B cell (primary cell): Measurements from ENCODE around the gene ZNF784. TPM values are rescaled to one million over a fixed set of nuclear protein-coding genes. Genes with fewer than 3 reads are reported as not detected.
A peak's percentile ranks its signal among the peaks of the same experiment; 100 is the strongest.

Source experiments
- ATAC-seq: fragments of 200-7000 bp; cut with Tn5 transposase; one replicate; pipeline ENCODE4 v1.10.0; 2021; ENCODE audit warnings: low read depth, mild to moderate bottlenecking, moderate number of reproducible peaks, moderate library complexity
- CTCF ChIA-PET: fragments of 350-600 bp; sonication (Branson Sonifier 250); formaldehyde crosslinking; loops from one replicate; lab custom pipeline; 2021; ENCODE audit warnings: antibody characterized with exemption, inconsistent platforms; lab: Charles Lee
- POLR2A ChIA-PET: fragments of 350-600 bp; sonication (Branson Sonifier 250); formaldehyde crosslinking; loops from one replicate; lab custom pipeline; 2021; ENCODE audit warnings: antibody characterized with exemption; lab: Charles Lee
- DNase-seq: peaks from one replicate; pipeline ENCODE4 v3.0.0; 2013
- H2AFZ ChIP-seq: 2 replicates; pipeline ENCODE4 v1.6.1; 2012; ENCODE audit warnings: mild to moderate bottlenecking, low read depth, low read length; ENCODE audit not compliant: insufficient read depth, poor library complexity, severe bottlenecking
- H3K27ac ChIP-seq, 2 donors: 1 replicate in 1 of 2; 2 replicates in 1 of 2; pipeline ENCODE4 v1.5.1; 2012 to 2013; ENCODE audit warnings: low read length in 2 of 2, mild to moderate bottlenecking in 2 of 2, moderate library complexity in 1 of 2
- H3K27me3 ChIP-seq, 4 experiments: fragments of 200-600 bp in 1 of 4; sonication (generic) in 1 of 4; replicated peaks in 1 of 4; 1 replicate in 2 of 4; 2 replicates in 2 of 4; pipeline versions ENCODE4 v1.6.1 to v1.7.0; 2013 to 2016; ENCODE audit warnings: low read length in 3 of 4, mild to moderate bottlenecking in 2 of 4, mixed read lengths in 1 of 4, moderate library complexity in 1 of 4; ENCODE audit not compliant: insufficient read depth in 4 of 4, control insufficient read depth in 3 of 4; ENCODE audit errors: control extremely low read depth in 1 of 4
- H3K36me3 ChIP-seq, 2 experiments: replicated peaks in 1 of 2; 1 replicate in 1 of 2; 2 replicates in 1 of 2; pipeline versions ENCODE4 v1.6.1 to v1.7.1; 2013; ENCODE audit warnings: low read length in 1 of 2; ENCODE audit not compliant: insufficient read depth in 2 of 2, control insufficient read depth in 1 of 2; ENCODE audit errors: control extremely low read depth in 1 of 2, extremely low read depth in 1 of 2
- H3K4me1 ChIP-seq, 2 donors: fragments of 200-600 bp in 1 of 2; sonication (generic) in 1 of 2; 1 replicate in 1 of 2; 2 replicates in 1 of 2; pipeline versions ENCODE4 v1.5.1 to v1.6.1; 2013 to 2017; ENCODE audit warnings: low read length in 2 of 2; ENCODE audit not compliant: control insufficient read depth in 2 of 2, insufficient read depth in 2 of 2
- H3K4me2 ChIP-seq: replicated peaks from 2 replicates; pipeline ENCODE3; 2012; ENCODE audit warnings: mild to moderate bottlenecking, low read depth, low read length; ENCODE audit not compliant: poor library complexity, severe bottlenecking
- H3K4me3 ChIP-seq, 5 experiments: fragments of 200-600 bp in 1 of 5; sonication (generic) in 1 of 5; 1 replicate in 3 of 5; 2 replicates in 2 of 5; pipeline versions ENCODE4 v1.5.1 to v1.7.0; 2011 to 2016; ENCODE audit warnings: low read length in 4 of 5, mild to moderate bottlenecking in 4 of 5, low read depth in 2 of 5, control low read depth in 1 of 5, moderate library complexity in 1 of 5; ENCODE audit not compliant: insufficient read depth in 1 of 5; ENCODE audit errors: control extremely low read depth in 1 of 5, extremely low read depth in 1 of 5
- H3K79me2 ChIP-seq: fragments of 200-600 bp; sonication (generic); one replicate; pipeline ENCODE4 v1.6.0; 2016; ENCODE audit warnings: low read length; ENCODE audit not compliant: control insufficient read depth, insufficient read depth
- H3K9ac ChIP-seq: fragments of 200-600 bp; sonication (generic); 2 replicates; pipeline ENCODE4 v1.6.1; 2017; ENCODE audit warnings: mild to moderate bottlenecking, low read length, moderate library complexity
- H3K9me3 ChIP-seq, 3 donors: one replicate each; pipeline versions ENCODE4 v1.6.1 to v1.7.1; 2013; ENCODE audit warnings: low read length in 2 of 3; ENCODE audit not compliant: control insufficient read depth in 2 of 3, insufficient read depth in 1 of 3; ENCODE audit errors: control extremely low read depth in 1 of 3
- H4K20me1 ChIP-seq: 2 replicates; pipeline ENCODE4 v1.6.0; 2012; ENCODE audit warnings: mild to moderate bottlenecking, low read length; ENCODE audit not compliant: insufficient read depth, control insufficient read depth, poor library complexity, severe bottlenecking
- H3K27ac Mint-ChIP-seq: one replicate; pipeline ENCODE4 v1.8.0; 2021; ENCODE audit warnings: mixed read lengths
- H3K27me3 Mint-ChIP-seq: one replicate; pipeline ENCODE4 v1.8.0; 2021; ENCODE audit warnings: mixed read lengths
- H3K4me1 Mint-ChIP-seq: one replicate; pipeline ENCODE4 v1.8.0; 2021; ENCODE audit warnings: mixed read lengths
- H3K4me3 Mint-ChIP-seq: one replicate; pipeline ENCODE4 v1.8.0; 2021; ENCODE audit warnings: mixed read lengths
- H3K9me3 Mint-ChIP-seq: one replicate; pipeline ENCODE4 v1.8.0; 2022; ENCODE audit warnings: mixed read lengths; ENCODE audit not compliant: insufficient read depth
- CTCF ChIP-seq: fragments of 200-600 bp; IDR thresholded peaks from one replicate; pipeline ENCODE4 v1.8.0; 2022; ENCODE audit warnings: antibody characterized with exemption, mild to moderate bottlenecking
- EZH2 ChIP-seq: IDR thresholded peaks from 2 replicates; pipeline ENCODE4 v1.6.1; 2012; ENCODE audit warnings: borderline replicate concordance, low read depth, mild to moderate bottlenecking, moderate library complexity, low read length; ENCODE audit not compliant: insufficient read depth, poor library complexity, severe bottlenecking
- WGBS: methylation state at CpG from one replicate; pipeline ENCODE4 v1.1.5; 2013; ENCODE audit warnings: missing lambda C conversion rate; ENCODE audit not compliant: insufficient coverage; 5-methylcytosine and 5-hydroxymethylcytosine counted together
- intact Hi-C: fragments of 100-400 bp; cut with micrococcal nuclease; formaldehyde crosslinking; loops from one replicate; pipeline ENCODE4 v1.10.0; 2022
- polyA plus RNA-seq: library from polyadenylated mRNA; depleted of rRNA; stranded (reverse); fragments of >200 nt; gene quantifications from 2 replicates; pipeline ENCODE4 v1.2.3, GENCODE V29; 2012
- total RNA-seq, 2 donors: library from RNA; stranded (reverse); fragments of 120-200 nt in 1 of 2; gene quantifications; 1 replicate in 1 of 2; 2 replicates in 1 of 2; pipeline versions ENCODE4 v1.2.3 to v1.2.4, GENCODE V29; 2013 to 2022

The ZNF784 gene
- total and polyA plus RNA-seq, 2 donors (not counting 1 experiment from before 2014, with no cell fraction given) = 9.2 to 9.7 TPM

- POLR2A ChIA-PET = interaction anchor here (0.5 kb wide), 1 partner anchor 17 kb away, joined by 3 read pairs; no protein-coding TSS in a partner anchor
- Histone ChIP-seq H3K4me3 (no peak overlapping the region), H4K20me1 (peaks cover 9% of the 10 kb centered on the region), H3K9ac (no peak overlapping the region), H3K9me3 (no peaks in the 10 kb centered on the region), H3K27ac (no peak overlapping the region), H3K27me3 (no peaks in the 10 kb centered on the region), H3K4me1 (peaks cover 10 to 14% of the 10 kb centered on the region in 2 donors), H3K79me2 (peaks cover 15% of the 10 kb centered on the region), H3K36me3 (peaks cover 0 to 14% of the 10 kb centered on the region in 2 experiments), H3K4me2 (no peak overlapping the region), H2AFZ (no peak overlapping the region)
- DNase-seq (peak; percentile 27), ATAC-seq (no peak)
- H3K27ac Mint-ChIP-seq = no peak overlapping the region
- H3K4me1 Mint-ChIP-seq = peaks cover 18% of the 10 kb centered on the region
- 97% methylated on average over 47 of the region's 55 CpGs for WGBS
- TF ChIP-seq CTCF = no peak
- no peak for TF ChIP-seq EZH2
- intact Hi-C loops = loop anchor here (5.0 to 10.0 kb wide), 2 partner anchors 214 to 523 kb away; partner anchors contain the start of genes UBE2S and ZNF444
- no peaks in the 10 kb centered on the region for H3K9me3 Mint-ChIP-seq
- CTCF ChIA-PET = no interaction called here
- no peaks in the 10 kb centered on the region for H3K27me3 Mint-ChIP-seq
- no peak overlapping the region for H3K4me3 Mint-ChIP-seq
These were observed 2.6 kb downstream of the ZNF784 start for GRCh38 chr19:55621673-55622231.

GRCh38 chr19:55621205-55621672 is 3.1 kb downstream of the ZNF784 start:
- ChIA-PET POLR2A (no interaction called here), CTCF (interaction anchor here (1.4 kb wide), 1 partner anchor 15 kb away, joined by 10 read pairs; the partner anchor contains the start of gene ZNF865)
- H4K20me1 ChIP-seq = peaks cover 14% of the 10 kb centered on the region
- no peaks in the 10 kb centered on the region for H3K27me3 ChIP-seq
- TF ChIP-seq CTCF (no peak), EZH2 (no peak)
- no peak overlapping the region for H2AFZ ChIP-seq
- H3K9me3 ChIP-seq = no peaks in the 10 kb centered on the region
- intact Hi-C loops = loop anchor here (5.0 to 10.0 kb wide), 2 partner anchors 214 to 524 kb away; partner anchors contain the start of genes UBE2S and ZNF444
- DNase-seq (no peak), ATAC-seq (no peak)
- H3K9me3 Mint-ChIP-seq = no peaks in the 10 kb centered on the region
- peaks cover 18% of the 10 kb centered on the region for H3K4me1 Mint-ChIP-seq
- peaks cover 10 to 14% of the 10 kb centered on the region in 2 donors for H3K4me1 ChIP-seq
- no peak overlapping the region for H3K4me2 ChIP-seq
- peaks cover 20% of the 10 kb centered on the region for H3K79me2 ChIP-seq
- peaks cover 0 to 17% of the 10 kb centered on the region in 2 experiments for H3K36me3 ChIP-seq
- H3K27ac ChIP-seq = no peak overlapping the region
- H3K4me3 Mint-ChIP-seq = no peak overlapping the region
- no peak overlapping the region for H3K4me3 ChIP-seq
- H3K27me3 Mint-ChIP-seq = no peaks in the 10 kb centered on the region
- H3K27ac Mint-ChIP-seq = no peak overlapping the region
- no peak overlapping the region for H3K9ac ChIP-seq
- 98% methylated on average over 7 of the region's 9 CpGs for WGBS
